Measurements from ENCODE around the gene ASB2. TPM values are rescaled to one million over a fixed set of nuclear protein-coding genes. Genes with fewer than 3 reads are reported as not detected.

ASB2 gene
- total and polyA plus RNA-seq, 7 experiments from 2014 or later, result 0.32 to 63.1 (median 1.4) TPM; not detected in 2

GRCh38 chr14:93917141-93917540, 59.2 kb downstream of the ASB2 start:
- intact Hi-C loops (cut with micrococcal nuclease), result no loop called here
- no peaks in the 10 kb centered on the region for H3K36me3 ChIP-seq (ENCODE audit: control insufficient read depth in 2 of 3, insufficient read depth in 3 of 3, low read length in 3 of 3)

DNA sequence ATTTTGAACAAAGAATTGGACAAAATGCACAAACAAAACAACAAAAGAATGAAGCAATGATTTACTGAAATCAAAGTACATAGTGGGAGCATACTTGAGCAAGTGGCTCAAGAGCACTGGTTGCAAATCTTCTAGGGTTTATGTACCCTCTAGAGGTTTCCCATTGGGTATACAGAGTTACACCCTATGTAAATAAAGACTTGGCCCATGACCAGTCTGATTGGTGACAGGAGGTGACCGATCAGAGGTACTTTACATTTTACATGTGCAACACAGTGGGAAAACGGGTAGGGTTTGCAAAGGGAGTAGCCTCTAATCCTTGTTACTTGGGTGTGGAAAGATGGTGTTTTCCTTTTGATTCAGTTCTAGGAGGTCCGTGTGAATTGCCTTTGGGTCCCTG, 59.9 kb downstream of the ASB2 start:
- ChIA-PET POLR2A (no interaction called here), CTCF (no interaction called here)
- no peak overlapping the region for H3K27ac Mint-ChIP-seq
- H3K4me3 ChIP-seq (ENCODE audit: low read length), result no peak overlapping the region
- H3K9me3 Mint-ChIP-seq, result peaks cover 0 to 16% (median 6%) of the 10 kb centered on the region in 11 donors
- H3K27me3 Mint-ChIP-seq, result peaks cover 0 to 20% (median 5%) of the 10 kb centered on the region in 5 donors
- H3K9me3 ChIP-seq (ENCODE audit: control insufficient read depth in 2 of 3, low read length in 3 of 3), result peaks cover 0 to 9% (median 4%) of the 10 kb centered on the region in 3 experiments
- peaks cover 0 to 9% (median 4%) of the 10 kb centered on the region in 5 donors for H3K36me3 Mint-ChIP-seq
- intact Hi-C loops (cut with micrococcal nuclease), result no loop called here
- DNase-seq (no peak), ATAC-seq (no peak)
- H3K27me3 ChIP-seq (ENCODE audit: control insufficient read depth in 2 of 2, insufficient read depth in 2 of 2, low read length in 2 of 2), result no peaks in the 10 kb centered on the region
- H3K36me3 ChIP-seq (ENCODE audit: control insufficient read depth in 2 of 3, insufficient read depth in 3 of 3, low read length in 3 of 3), result no peaks in the 10 kb centered on the region
- H3K4me1 ChIP-seq (ENCODE audit: control insufficient read depth in 2 of 2, insufficient read depth in 2 of 2, low read length in 2 of 2), result no peaks in the 10 kb centered on the region
- peaks cover 0 to 5% (median 0%) of the 10 kb centered on the region in 7 donors for H3K4me1 Mint-ChIP-seq
- H3K4me3 Mint-ChIP-seq, result no peak overlapping the region
- H3K27ac ChIP-seq (ENCODE audit: low read depth, low read length), result no peak overlapping the region

More at GRCh38 chr14:93917141-93917540, 59.2 kb downstream of the ASB2 start:
- Mint-ChIP-seq H3K9me3 (peaks cover 0 to 16% (median 6%) of the 10 kb centered on the region in 11 donors), H3K27ac (no peak overlapping the region), H3K4me1 (peaks cover 0 to 5% (median 0%) of the 10 kb centered on the region in 7 donors), H3K27me3 (peaks cover 0 to 20% (median 5%) of the 10 kb centered on the region in 5 donors), H3K4me3 (no peak overlapping the region), H3K36me3 (peaks cover 0 to 9% (median 4%) of the 10 kb centered on the region in 5 donors)
- CTCF ChIA-PET, result no interaction called here
- H3K27me3 ChIP-seq (ENCODE audit: control insufficient read depth in 2 of 2, insufficient read depth in 2 of 2, low read length in 2 of 2), result no peaks in the 10 kb centered on the region
- DNase-seq (no peak), ATAC-seq (no peak)
- POLR2A ChIA-PET, result no interaction called here
- H3K27ac ChIP-seq (ENCODE audit: low read depth, low read length), result no peak overlapping the region
- H3K9me3 ChIP-seq (ENCODE audit: control insufficient read depth in 2 of 3, low read length in 3 of 3), result peaks cover 0 to 9% (median 4%) of the 10 kb centered on the region in 3 experiments
- no peaks in the 10 kb centered on the region for H3K4me1 ChIP-seq (ENCODE audit: control insufficient read depth in 2 of 2, insufficient read depth in 2 of 2, low read length in 2 of 2)
- no peak overlapping the region for H3K4me3 ChIP-seq (ENCODE audit: low read length)

GRCh38 chr14:93915800-93916199, 60.6 kb downstream of the ASB2 start:
- H3K27ac ChIP-seq (ENCODE audit: low read depth, low read length), result no peak overlapping the region
- peaks cover 0 to 5% (median 0%) of the 10 kb centered on the region in 7 donors for H3K4me1 Mint-ChIP-seq
- H3K27me3 ChIP-seq (ENCODE audit: control insufficient read depth in 2 of 2, insufficient read depth in 2 of 2, low read length in 2 of 2), result no peaks in the 10 kb centered on the region
- no peak for ATAC-seq
- H3K9me3 Mint-ChIP-seq, result peaks cover 0 to 16% (median 6%) of the 10 kb centered on the region in 11 donors
- no peak overlapping the region for H3K4me3 ChIP-seq (ENCODE audit: low read length)
- H3K9me3 ChIP-seq (ENCODE audit: control insufficient read depth in 2 of 3, low read length in 3 of 3), result peaks cover 0 to 9% (median 4%) of the 10 kb centered on the region in 3 experiments
- ChIA-PET POLR2A (no interaction called here), CTCF (no interaction called here)
- no peaks in the 10 kb centered on the region for H3K4me1 ChIP-seq (ENCODE audit: control insufficient read depth in 2 of 2, insufficient read depth in 2 of 2, low read length in 2 of 2)
- DNase-seq, result no peak
- no peak overlapping the region for H3K27ac Mint-ChIP-seq
- H3K4me3 Mint-ChIP-seq, result no peak overlapping the region
- intact Hi-C loops (cut with micrococcal nuclease), result no loop called here
- H3K36me3 ChIP-seq (ENCODE audit: control insufficient read depth in 2 of 3, insufficient read depth in 3 of 3, low read length in 3 of 3), result no peaks in the 10 kb centered on the region
- peaks cover 0 to 9% (median 4%) of the 10 kb centered on the region in 5 donors for H3K36me3 Mint-ChIP-seq
- peaks cover 0 to 20% (median 5%) of the 10 kb centered on the region in 5 donors for H3K27me3 Mint-ChIP-seq

DNA sequence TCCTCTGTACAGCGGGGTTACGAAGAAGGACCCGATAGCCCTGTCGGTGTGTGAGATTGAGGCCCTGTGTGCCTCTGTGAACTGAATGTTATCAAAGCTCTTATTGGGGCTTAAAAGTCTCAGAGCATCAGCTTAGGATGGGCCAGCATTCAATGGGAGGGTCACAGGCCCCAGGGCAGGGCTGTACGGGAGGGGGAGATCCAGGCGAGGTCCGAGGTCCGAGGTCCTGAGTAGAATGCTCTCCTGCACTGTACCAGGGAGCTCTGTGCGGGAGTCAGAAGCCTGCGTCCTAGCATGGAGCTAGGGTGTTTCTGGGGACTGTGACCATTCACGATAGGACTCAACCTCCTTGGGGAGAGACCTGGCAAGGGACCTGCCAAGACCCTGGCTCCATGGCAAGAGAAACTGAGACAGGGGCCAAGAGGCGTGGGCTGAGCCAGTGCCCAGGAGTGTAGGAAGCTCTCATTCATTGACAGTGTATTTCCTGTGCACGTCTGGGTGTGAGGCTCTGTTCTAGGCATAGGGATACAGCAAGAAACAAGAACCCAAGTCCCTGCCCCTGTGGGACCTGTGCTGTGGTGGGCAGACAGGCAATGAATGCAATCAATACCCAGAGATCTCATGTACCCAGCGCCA, 61.2 kb downstream of the ASB2 start:
- Histone ChIP-seq H3K9me3 (ENCODE audit: control insufficient read depth in 2 of 3, low read length in 3 of 3) (peaks cover 0 to 9% (median 4%) of the 10 kb centered on the region in 3 experiments), H3K27me3 (ENCODE audit: control insufficient read depth in 2 of 2, insufficient read depth in 2 of 2, low read length in 2 of 2) (no peaks in the 10 kb centered on the region), H3K4me3 (ENCODE audit: low read length) (no peak overlapping the region), H3K27ac (ENCODE audit: low read depth, low read length) (no peak overlapping the region), H3K4me1 (ENCODE audit: control insufficient read depth in 2 of 2, insufficient read depth in 2 of 2, low read length in 2 of 2) (no peaks in the 10 kb centered on the region), H3K36me3 (ENCODE audit: control insufficient read depth in 2 of 3, insufficient read depth in 3 of 3, low read length in 3 of 3) (no peaks in the 10 kb centered on the region)
- H3K27me3 Mint-ChIP-seq, result peaks cover 0 to 20% (median 3%) of the 10 kb centered on the region in 5 donors
- H3K4me3 Mint-ChIP-seq, result no peak overlapping the region
- H3K27ac Mint-ChIP-seq, result no peak overlapping the region
- peaks cover 0 to 9% (median 4%) of the 10 kb centered on the region in 5 donors for H3K36me3 Mint-ChIP-seq
- ATAC-seq, result no peak
- CTCF ChIA-PET, result no interaction called here
- POLR2A ChIA-PET, result no interaction called here
- peaks cover 0 to 16% (median 6%) of the 10 kb centered on the region in 11 donors for H3K9me3 Mint-ChIP-seq
- no peak for DNase-seq
- intact Hi-C loops (cut with micrococcal nuclease), result no loop called here
- H3K4me1 Mint-ChIP-seq, result peaks cover 0 to 5% (median 0%) of the 10 kb centered on the region in 7 donors

- Mint-ChIP-seq H3K4me1 (peaks cover 0 to 5% (median 0%) of the 10 kb centered on the region in 7 donors), H3K27me3 (peaks cover 0 to 23% (median 3%) of the 10 kb centered on the region in 5 donors), H3K9me3 (peaks cover 0 to 12% (median 6%) of the 10 kb centered on the region in 11 donors), H3K36me3 (peaks cover 0 to 8% (median 4%) of the 10 kb centered on the region in 5 donors), H3K4me3 (no peak overlapping the region), H3K27ac (no peak overlapping the region)
- DNase-seq (no peak), ATAC-seq (no peak)
- Histone ChIP-seq H3K27me3 (ENCODE audit: control insufficient read depth in 2 of 2, insufficient read depth in 2 of 2, low read length in 2 of 2) (no peaks in the 10 kb centered on the region), H3K4me3 (ENCODE audit: low read length) (no peak overlapping the region), H3K9me3 (ENCODE audit: control insufficient read depth in 2 of 3, low read length in 3 of 3) (peaks cover 0 to 9% (median 4%) of the 10 kb centered on the region in 3 experiments), H3K27ac (ENCODE audit: low read depth, low read length) (no peak overlapping the region), H3K4me1 (ENCODE audit: control insufficient read depth in 2 of 2, insufficient read depth in 2 of 2, low read length in 2 of 2) (no peaks in the 10 kb centered on the region), H3K36me3 (ENCODE audit: control insufficient read depth in 2 of 3, insufficient read depth in 3 of 3, low read length in 3 of 3) (no peaks in the 10 kb centered on the region)
- POLR2A ChIA-PET, result no interaction called here
- intact Hi-C loops (cut with micrococcal nuclease), result no loop called here
- CTCF ChIA-PET, result no interaction called here
Measured at GRCh38 chr14:93914278-93914677, 62.1 kb downstream of the ASB2 start.

DNA sequence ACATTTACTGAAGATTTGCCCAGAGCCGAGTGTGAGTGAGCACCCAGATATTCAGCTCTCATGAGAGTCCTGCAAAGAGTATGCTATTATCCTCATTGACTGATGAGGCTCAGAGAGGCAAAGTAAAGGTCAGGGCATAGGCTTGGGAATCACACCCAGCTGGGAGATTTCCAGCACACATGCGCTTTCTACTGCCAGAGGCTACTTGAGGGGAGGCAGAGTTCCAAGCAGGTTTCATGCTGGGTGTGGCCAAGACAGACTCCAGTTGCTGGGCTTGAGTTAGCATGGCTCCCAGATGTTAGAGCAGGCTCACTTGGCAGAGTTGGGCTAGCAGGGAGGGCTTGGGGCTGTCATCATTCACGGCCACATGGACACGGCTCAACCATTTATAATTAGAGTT, 63.6 kb downstream of the ASB2 start:
- Histone ChIP-seq H3K4me3 (ENCODE audit: low read length) (no peak overlapping the region), H3K27ac (ENCODE audit: low read depth, low read length) (no peak overlapping the region), H3K4me1 (ENCODE audit: control insufficient read depth in 2 of 2, insufficient read depth in 2 of 2, low read length in 2 of 2) (no peaks in the 10 kb centered on the region), H3K27me3 (ENCODE audit: control insufficient read depth in 2 of 2, insufficient read depth in 2 of 2, low read length in 2 of 2) (no peaks in the 10 kb centered on the region), H3K36me3 (ENCODE audit: control insufficient read depth in 2 of 3, insufficient read depth in 3 of 3, low read length in 3 of 3) (no peaks in the 10 kb centered on the region), H3K9me3 (ENCODE audit: control insufficient read depth in 2 of 3, low read length in 3 of 3) (peaks cover 0 to 9% (median 4%) of the 10 kb centered on the region in 3 experiments)
- DNase-seq (no peak), ATAC-seq (no peak)
- CTCF ChIA-PET, result no interaction called here
- peaks cover 0 to 12% (median 6%) of the 10 kb centered on the region in 11 donors for H3K9me3 Mint-ChIP-seq
- POLR2A ChIA-PET, result no interaction called here
- no peak overlapping the region for H3K4me3 Mint-ChIP-seq
- H3K4me1 Mint-ChIP-seq, result peaks cover 0 to 5% (median 0%) of the 10 kb centered on the region in 7 donors
- H3K27ac Mint-ChIP-seq, result no peak overlapping the region
- peaks cover 0 to 8% (median 4%) of the 10 kb centered on the region in 5 donors for H3K36me3 Mint-ChIP-seq
- H3K27me3 Mint-ChIP-seq, result peaks cover 0 to 16% (median 4%) of the 10 kb centered on the region in 5 donors
- intact Hi-C loops (cut with micrococcal nuclease), result no loop called here
